Lower leg skin (tissue), 4 donors: ENCODE data around the gene PIK3C2B. TPM values are rescaled to one million over a fixed set of nuclear protein-coding genes. Genes with fewer than 3 reads are reported as not detected.

ENCODE experiments used
- DNase-seq, 2 donors: peaks; one replicate each; pipeline ENCODE4 v3.0.0-alpha.2; 2019; ENCODE audit warnings: low spot score in 2 of 2
- H3K4me3 ChIP-seq: fragments of 200-600 bp; sonication (generic); 2 replicates; pipeline ENCODE4 v1.5.1; 2017; ENCODE audit warnings: mild to moderate bottlenecking, low read depth; ENCODE audit not compliant: poor library complexity, severe bottlenecking
- POLR2A ChIP-seq, 2 donors: fragments of 450-650 bp; IDR thresholded peaks; one replicate each; pipeline ENCODE4 v1.6.1; 2016 to 2017; ENCODE audit warnings: antibody characterized with exemption in 2 of 2, mild to moderate bottlenecking in 1 of 2, moderate library complexity in 1 of 2
- WGBS, 2 donors: methylation state at CpG; one replicate each; pipeline ENCODE4 v1.1.5; 2018; 5-methylcytosine and 5-hydroxymethylcytosine counted together
- intact Hi-C: fragments of 100-400 bp; cut with DNase I; formaldehyde crosslinking; loops from one replicate; pipeline ENCODE4 v1.15.0; 2023; ENCODE audit warnings: low total_unique reads
- total RNA-seq, 4 donors: library from RNA; depleted of rRNA; stranded (reverse); fragments of >200 nt; gene quantifications; one replicate each; pipeline ENCODE4 v1.1.0, GENCODE V29; 2016
- TF ChIP-seq, protein P1 (sequence below), 3 donors: fragments of 450-650 bp; IDR thresholded peaks; one replicate each; pipeline ENCODE4 v1.5.1; 2016; ENCODE audit warnings: antibody characterized with exemption in 3 of 3, mild to moderate bottlenecking in 3 of 3, moderate library complexity in 2 of 3

The PIK3C2B gene
- total RNA-seq, 4 donors from 2014 or later: 51.7 to 92.1 (median 62.1) TPM

DNA sequence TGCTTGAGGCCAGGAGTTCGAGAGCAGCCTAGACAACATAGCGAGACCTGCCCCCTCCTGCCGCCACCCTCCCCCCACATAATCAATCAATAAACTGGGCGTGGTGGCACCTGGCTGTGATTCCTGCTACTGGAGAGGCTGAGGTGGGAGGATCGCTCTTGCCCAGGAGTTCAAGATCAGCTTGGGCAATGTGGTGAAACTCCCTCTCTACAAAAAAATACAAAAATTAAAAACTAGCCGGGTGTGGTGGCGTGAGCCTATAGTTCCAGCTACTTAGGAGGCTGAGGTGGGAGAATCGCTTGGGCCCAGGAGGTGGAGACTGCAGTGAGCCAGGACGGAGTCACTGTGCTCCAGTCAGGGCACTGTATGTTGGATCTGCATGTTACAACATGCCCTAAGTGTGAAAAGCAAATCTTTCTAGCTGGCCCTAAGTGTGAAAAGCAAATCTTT is 14.6 kb upstream of the PIK3C2B start:
- no peak for TF ChIP-seq POLR2A (IDR thresholded peaks at IDR 0.05)
- TF ChIP-seq, protein P1, sequence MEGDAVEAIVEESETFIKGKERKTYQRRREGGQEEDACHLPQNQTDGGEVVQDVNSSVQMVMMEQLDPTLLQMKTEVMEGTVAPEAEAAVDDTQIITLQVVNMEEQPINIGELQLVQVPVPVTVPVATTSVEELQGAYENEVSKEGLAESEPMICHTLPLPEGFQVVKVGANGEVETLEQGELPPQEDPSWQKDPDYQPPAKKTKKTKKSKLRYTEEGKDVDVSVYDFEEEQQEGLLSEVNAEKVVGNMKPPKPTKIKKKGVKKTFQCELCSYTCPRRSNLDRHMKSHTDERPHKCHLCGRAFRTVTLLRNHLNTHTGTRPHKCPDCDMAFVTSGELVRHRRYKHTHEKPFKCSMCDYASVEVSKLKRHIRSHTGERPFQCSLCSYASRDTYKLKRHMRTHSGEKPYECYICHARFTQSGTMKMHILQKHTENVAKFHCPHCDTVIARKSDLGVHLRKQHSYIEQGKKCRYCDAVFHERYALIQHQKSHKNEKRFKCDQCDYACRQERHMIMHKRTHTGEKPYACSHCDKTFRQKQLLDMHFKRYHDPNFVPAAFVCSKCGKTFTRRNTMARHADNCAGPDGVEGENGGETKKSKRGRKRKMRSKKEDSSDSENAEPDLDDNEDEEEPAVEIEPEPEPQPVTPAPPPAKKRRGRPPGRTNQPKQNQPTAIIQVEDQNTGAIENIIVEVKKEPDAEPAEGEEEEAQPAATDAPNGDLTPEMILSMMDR (IDR thresholded peaks at IDR 0.05): no peak
- DNase-seq: no peak
- intact Hi-C loops: no loop called here
- H3K4me3 ChIP-seq: no peak overlapping the region
- WGBS, 2 donors: 80 to 85% methylated on average over 9 of the region's 9 CpGs

DNA sequence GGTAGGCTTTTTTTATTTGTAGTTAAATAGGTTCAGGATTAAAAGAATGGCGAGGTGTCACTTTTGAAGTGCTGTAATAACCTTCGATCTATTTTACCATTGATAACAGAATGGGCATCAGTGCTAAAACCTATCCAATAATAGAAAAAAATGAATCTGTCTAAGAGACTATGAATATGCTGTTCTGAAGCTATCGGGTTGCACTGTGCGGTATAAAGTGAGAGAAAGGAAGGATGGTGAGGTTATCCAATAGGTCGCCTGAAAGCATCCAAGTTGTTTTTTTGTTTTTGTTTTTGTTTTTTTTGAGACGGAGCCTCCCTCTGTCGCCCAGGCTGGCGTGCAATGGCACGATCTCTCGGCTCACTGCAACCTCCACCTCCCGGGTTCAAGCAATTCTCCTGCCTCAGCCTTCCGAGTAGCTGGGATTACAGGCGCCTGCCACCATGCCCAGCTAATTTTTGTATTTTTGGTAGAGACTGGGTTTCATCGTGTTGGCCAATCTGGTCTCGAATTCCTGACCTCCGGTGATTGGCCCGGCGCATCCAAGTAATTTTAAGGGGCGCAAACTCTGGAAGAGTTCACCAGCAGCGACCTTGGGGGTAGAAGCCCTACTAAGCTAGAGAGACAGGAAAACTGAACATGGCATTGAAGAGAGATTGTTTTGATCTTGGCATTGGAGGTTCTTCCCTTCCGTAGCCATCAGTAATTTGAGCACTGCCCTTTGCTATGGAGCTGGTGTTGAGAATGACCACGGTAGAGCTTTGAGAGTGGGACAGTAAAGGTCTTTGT is 12.9 kb upstream of the PIK3C2B start:
- no peak for TF ChIP-seq POLR2A (IDR thresholded peaks at IDR 0.05)
- TF ChIP-seq, protein P1 (IDR thresholded peaks at IDR 0.05): no peak
- intact Hi-C loops: no loop called here
- peak overlapping the region; percentile 34 for H3K4me3 ChIP-seq
- WGBS, 2 donors: 1 to 2% methylated on average over 22 of the region's 22 CpGs
- DNase-seq: no peak

DNA sequence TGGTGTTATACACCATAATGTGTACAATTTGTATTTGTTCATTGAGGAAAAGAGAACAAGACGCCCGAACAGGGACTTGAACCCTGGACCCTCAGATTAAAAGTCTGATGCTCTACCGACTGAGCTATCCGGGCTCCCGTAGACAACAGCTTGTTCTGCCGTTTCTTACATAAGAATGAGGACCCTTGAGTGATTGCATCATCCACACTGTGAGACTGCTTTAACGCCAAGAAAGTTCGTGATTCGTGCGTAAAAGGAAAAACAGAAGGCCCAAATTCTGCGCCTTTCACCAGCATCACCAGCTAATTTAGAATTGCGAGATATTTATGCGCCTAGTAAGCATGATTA is 12.3 kb upstream of the PIK3C2B start:
- peak; percentile 94 for DNase-seq
- WGBS, 2 donors: 0 to 1% methylated on average over 13 of the region's 13 CpGs
- intact Hi-C loops: no loop called here
- TF ChIP-seq, protein P1 (IDR thresholded peaks at IDR 0.05): no peak
- TF ChIP-seq POLR2A (IDR thresholded peaks at IDR 0.05): no peak
- peak overlapping the region; percentile 34 for H3K4me3 ChIP-seq

DNA sequence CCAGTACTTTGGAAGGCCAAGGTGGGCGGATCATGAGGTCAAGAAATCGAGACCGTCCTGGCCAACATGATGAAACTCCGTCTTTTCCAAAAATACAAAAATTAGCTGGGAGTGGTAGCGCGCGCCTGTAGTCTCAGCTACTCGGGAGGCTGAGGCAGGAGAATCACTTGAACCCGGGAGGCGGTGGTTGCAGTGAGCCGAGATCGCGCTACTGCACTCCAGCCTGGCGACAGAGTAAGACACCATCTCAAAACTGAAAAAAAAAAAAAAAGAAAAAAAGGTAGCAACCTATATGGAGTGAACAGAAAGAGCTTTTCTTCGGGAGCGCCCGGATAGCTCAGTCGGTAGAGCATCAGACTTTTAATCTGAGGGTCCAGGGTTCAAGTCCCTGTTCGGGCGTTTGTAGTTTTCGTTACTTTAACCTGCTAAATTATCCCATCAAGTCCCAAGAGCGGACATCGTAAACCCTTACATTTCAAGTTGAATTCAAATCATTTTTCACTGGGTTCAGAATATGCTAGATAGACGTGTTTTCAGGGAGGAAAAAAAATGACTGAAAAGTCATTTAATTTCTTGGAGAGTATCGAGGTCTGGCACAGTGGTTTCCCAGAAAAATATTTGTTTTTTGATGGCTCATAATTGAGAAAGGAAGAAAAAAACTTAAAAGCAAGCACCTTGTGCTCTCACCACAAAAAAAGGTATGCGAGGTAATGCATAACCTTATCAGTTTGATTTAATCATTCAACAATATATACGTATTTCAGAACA is 11.8 kb upstream of the PIK3C2B start:
- intact Hi-C loops: no loop called here
- peak; percentile 71 to 91 for DNase-seq
- H3K4me3 ChIP-seq: peak overlapping the region; percentile 19
- WGBS, 2 donors: 0 to 1% methylated on average over 27 of the region's 27 CpGs
- TF ChIP-seq POLR2A (IDR thresholded peaks at IDR 0.05): no peak
- TF ChIP-seq, protein P1 (IDR thresholded peaks at IDR 0.05): no peak

DNA sequence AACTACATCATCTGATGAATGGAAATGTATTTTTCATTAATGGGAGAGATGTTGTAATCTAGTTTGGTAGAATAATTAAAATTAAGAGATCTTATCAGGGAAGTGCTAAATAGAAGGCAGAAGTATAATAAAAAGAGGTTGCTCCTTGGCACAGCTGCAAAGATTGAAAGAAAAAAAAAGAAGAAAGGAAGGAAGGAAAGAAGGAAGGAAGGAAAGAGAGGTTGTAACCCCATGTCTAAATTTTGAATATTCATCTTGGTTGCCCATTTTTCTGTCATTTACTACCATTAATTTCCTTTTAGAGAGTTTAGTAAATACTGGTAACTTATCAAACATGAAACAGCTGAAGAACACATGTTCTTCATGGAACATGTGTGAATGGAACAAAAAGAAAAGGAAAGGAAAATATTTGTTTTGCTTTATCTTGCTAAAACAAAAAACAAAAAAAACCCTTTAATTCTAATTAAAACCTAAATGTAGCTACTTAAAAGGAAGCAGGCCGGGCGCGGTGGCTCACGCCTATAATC is 11.1 kb upstream of the PIK3C2B start:
- H3K4me3 ChIP-seq: peak overlapping the region; percentile 19
- no peak for DNase-seq
- TF ChIP-seq POLR2A (IDR thresholded peaks at IDR 0.05): no peak
- TF ChIP-seq, protein P1 (IDR thresholded peaks at IDR 0.05): no peak
- WGBS, 2 donors: 1 to 2% methylated on average over 4 of the region's 4 CpGs
- intact Hi-C loops: no loop called here
